ENCODE data around the gene ENPP1. TPM values are rescaled to one million over a fixed set of nuclear protein-coding genes. Genes with fewer than 3 reads are reported as not detected.
A peak's percentile ranks its signal among the peaks of the same experiment; 100 is the strongest.

ENPP1 gene
- polyA plus RNA-seq, 3 donors: not detected

GRCh38 chr6:131909408-131910218, 101.8 kb downstream of the ENPP1 start:
- Mint-ChIP-seq H3K27ac (no peak overlapping the region), H3K4me1 (peaks cover 1% of the 10 kb centered on the region), H3K36me3 (no peaks in the 10 kb centered on the region), H3K27me3 (ENCODE audit: low read depth in 3 of 3) (peaks cover 16 to 55% (median 34%) of the 10 kb centered on the region in 3 donors), H3K9me3 (no peaks in the 10 kb centered on the region), H3K4me3 (no peak overlapping the region)
- intact Hi-C loops (cut with micrococcal nuclease): no loop called here
- no CpG with 5 or more reads among the region's 4 CpGs for WGBS (ENCODE audit: insufficient coverage)
- Histone ChIP-seq H3K79me2 (ENCODE audit: insufficient read depth, low read length) (no peaks in the 10 kb centered on the region), H3K36me3 (replicated peaks in 1 of 2; ENCODE audit: control insufficient read depth in 1 of 2, insufficient read depth in 2 of 2, low read length in 2 of 2) (no peaks in the 10 kb centered on the region), H3K27me3 (ENCODE audit: control insufficient read depth in 2 of 2, insufficient read depth in 2 of 2, low read length in 2 of 2) (peaks cover 21 to 34% of the 10 kb centered on the region in 2 donors), H2AFZ (ENCODE audit: insufficient read depth, low read depth, low read length, poor library complexity, severe bottlenecking) (no peak overlapping the region), H3K4me3 (replicated peaks in 1 of 3; ENCODE audit: low read depth in 2 of 3, low read length in 3 of 3) (no peak overlapping the region), H3K4me1 (ENCODE audit: control insufficient read depth in 1 of 2, insufficient read depth in 2 of 2, low read length in 2 of 2) (no peaks in the 10 kb centered on the region), H3K4me2 (replicated peaks; ENCODE audit: extremely low read depth, low read length, poor library complexity, severe bottlenecking) (no peak overlapping the region), H4K20me1 (ENCODE audit: insufficient read depth, low read length) (no peaks in the 10 kb centered on the region), H3K27ac (ENCODE audit: low read depth in 1 of 2, low read length in 2 of 2) (no peak overlapping the region), H3K9ac (ENCODE audit: insufficient read depth, low read length, poor library complexity, severe bottlenecking) (no peak overlapping the region), H3K9me3 (replicated peaks in 1 of 2; ENCODE audit: control insufficient read depth in 1 of 2, insufficient read depth in 1 of 2, low read length in 2 of 2) (no peaks in the 10 kb centered on the region)
- TF ChIP-seq CTCF (IDR thresholded peaks at IDR 0.05): peak; percentile 96
- DNase-seq: peak; percentile 12 to 32 (median 27)

GRCh38 chr6:131910219-131910589, 102.4 kb downstream of the ENPP1 start:
- peak; percentile 62 for TF ChIP-seq CTCF (IDR thresholded peaks at IDR 0.05)
- H4K20me1 ChIP-seq (ENCODE audit: insufficient read depth, low read length): no peaks in the 10 kb centered on the region
- H3K9ac ChIP-seq (ENCODE audit: insufficient read depth, low read length, poor library complexity, severe bottlenecking): no peak overlapping the region
- WGBS (ENCODE audit: insufficient coverage): no CpG with 5 or more reads among the region's 1 CpG
- H3K27ac ChIP-seq (ENCODE audit: low read depth in 1 of 2, low read length in 2 of 2): no peak overlapping the region
- Mint-ChIP-seq H3K27ac (no peak overlapping the region), H3K27me3 (ENCODE audit: low read depth in 3 of 3) (peaks cover 17 to 50% (median 33%) of the 10 kb centered on the region in 3 donors), H3K4me3 (no peak overlapping the region), H3K4me1 (peaks cover 1% of the 10 kb centered on the region), H3K9me3 (no peaks in the 10 kb centered on the region), H3K36me3 (no peaks in the 10 kb centered on the region)
- H3K4me1 ChIP-seq (ENCODE audit: control insufficient read depth in 1 of 2, insufficient read depth in 2 of 2, low read length in 2 of 2): no peaks in the 10 kb centered on the region
- H3K4me3 ChIP-seq (replicated peaks in 1 of 3; ENCODE audit: low read depth in 2 of 3, low read length in 3 of 3): no peak overlapping the region
- intact Hi-C loops (cut with micrococcal nuclease): no loop called here
- H3K36me3 ChIP-seq (replicated peaks in 1 of 2; ENCODE audit: control insufficient read depth in 1 of 2, insufficient read depth in 2 of 2, low read length in 2 of 2): no peaks in the 10 kb centered on the region
- DNase-seq: no peak
- H3K27me3 ChIP-seq (ENCODE audit: control insufficient read depth in 2 of 2, insufficient read depth in 2 of 2, low read length in 2 of 2): peaks cover 24 to 34% of the 10 kb centered on the region in 2 donors
- H2AFZ ChIP-seq (ENCODE audit: insufficient read depth, low read depth, low read length, poor library complexity, severe bottlenecking): no peak overlapping the region
- H3K9me3 ChIP-seq (replicated peaks in 1 of 2; ENCODE audit: control insufficient read depth in 1 of 2, insufficient read depth in 1 of 2, low read length in 2 of 2): no peaks in the 10 kb centered on the region
- H3K4me2 ChIP-seq (replicated peaks; ENCODE audit: extremely low read depth, low read length, poor library complexity, severe bottlenecking): no peak overlapping the region
- no peaks in the 10 kb centered on the region for H3K79me2 ChIP-seq (ENCODE audit: insufficient read depth, low read length)
